ENCODE measurements around the gene PRPF31.
"Not testable (repeated sequence)": the region's sequence is repeated elsewhere in the genome, so short reads cannot be mapped to it uniquely, and the experiment has no call there.

PRPF31 gene

GRCh38 chr19:54162884-54163283, 47.3 kb downstream of the PRPF31 start:
- DNase-seq (ENCODE audit: low spot score), result no peak

DNA sequence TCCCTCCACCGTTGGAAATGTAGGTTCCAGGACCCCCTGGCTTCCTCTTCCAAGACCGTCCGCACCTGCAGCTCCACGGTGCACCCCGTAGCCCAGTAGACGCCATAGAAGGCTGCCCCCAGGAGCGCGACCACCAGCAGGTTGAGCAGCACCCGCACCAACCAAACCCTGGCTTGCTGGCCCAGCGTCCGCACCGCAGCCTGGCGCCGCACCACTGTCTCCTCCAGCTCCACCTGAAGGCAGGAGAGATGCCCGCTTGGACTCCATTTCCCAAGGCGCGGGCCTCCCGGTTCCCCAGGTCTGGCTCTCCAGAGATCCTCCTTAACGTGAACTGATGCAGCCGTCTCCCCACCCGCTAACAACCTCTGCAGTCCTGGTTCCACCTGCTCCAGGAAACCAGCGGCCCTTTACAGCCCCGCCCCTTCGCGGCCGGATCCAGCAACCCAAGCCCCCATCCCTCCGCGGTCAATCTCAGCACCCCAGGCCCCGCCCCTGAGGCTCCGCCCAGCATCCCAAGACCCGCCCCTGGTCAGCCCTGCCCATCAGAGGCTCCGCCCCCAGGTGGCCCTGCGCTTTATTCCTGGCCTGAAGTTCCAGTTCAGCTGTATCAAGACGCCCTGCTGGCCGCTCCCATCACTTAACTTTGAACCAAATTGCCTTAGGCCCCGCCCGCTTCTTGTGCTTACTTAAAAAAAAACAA, 49.0 kb downstream of the PRPF31 start:
- peak; percentile 82 for DNase-seq (ENCODE audit: low spot score)

DNA sequence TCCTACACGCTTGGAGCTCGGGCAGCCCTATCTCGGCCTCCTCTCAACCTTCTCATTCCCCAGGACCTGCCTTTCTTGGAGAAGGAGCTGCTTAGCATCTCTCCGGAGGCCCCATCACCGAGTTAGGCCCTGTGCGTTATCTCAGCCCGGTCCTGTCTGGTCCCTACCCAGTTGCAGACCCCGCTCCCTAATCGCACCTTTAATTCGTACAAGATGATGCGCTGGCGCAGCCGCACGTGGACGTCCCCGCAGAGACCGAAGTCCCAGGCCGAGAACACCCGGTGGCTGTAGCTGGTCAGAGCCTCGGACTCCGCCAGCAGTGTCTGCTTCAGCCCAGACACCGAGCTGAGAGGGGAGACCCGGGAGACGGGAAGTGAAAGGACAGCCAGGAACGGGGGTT, 49.7 kb downstream of the PRPF31 start:
- DNase-seq (ENCODE audit: low spot score), result no peak

- DNase-seq (ENCODE audit: low spot score), result peak; percentile 89
Measured at GRCh38 chr19:54168174-54168917, 52.8 kb downstream of the PRPF31 start.

- DNase-seq (ENCODE audit: low spot score), result no peak
Measured at GRCh38 chr19:54169149-54169740, 53.7 kb downstream of the PRPF31 start.

DNA sequence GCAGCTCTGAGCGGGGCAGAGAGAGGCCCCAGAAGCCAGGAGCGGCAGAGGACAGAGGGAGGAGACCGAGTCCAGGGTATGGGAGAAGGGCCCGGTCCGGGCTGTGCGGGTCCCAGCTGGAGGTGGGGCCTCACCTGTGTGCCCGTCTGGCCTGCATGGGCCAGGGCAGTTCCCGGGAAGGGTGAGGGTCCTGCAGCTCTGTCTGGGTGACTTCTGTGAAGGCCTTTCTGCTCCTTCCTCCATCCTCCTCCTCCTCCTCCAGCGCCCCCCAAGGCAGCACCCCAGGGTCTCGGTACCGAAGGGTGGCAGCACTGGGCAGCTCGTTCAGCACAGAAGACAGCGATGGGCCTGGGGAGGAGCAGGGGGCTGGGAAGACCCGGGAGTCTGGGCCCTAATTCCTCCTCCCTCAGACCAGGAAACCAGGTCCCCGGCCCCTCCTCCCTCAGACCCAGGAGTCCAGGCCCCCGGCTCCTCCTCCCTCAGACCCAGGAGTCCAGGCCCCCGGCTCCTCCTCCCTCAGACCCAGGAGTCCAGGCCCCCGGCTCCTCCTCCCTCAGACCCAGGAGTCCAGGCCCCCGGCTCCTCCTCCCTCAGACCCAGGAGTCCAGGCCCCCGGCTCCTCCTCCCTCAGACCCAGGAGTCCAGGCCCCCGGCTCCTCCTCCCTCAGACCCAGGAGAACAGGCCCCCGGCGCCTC, 56.3 kb downstream of the PRPF31 start:
- not testable (repeated sequence) for DNase-seq (ENCODE audit: low spot score)

- peak; percentile 84 for DNase-seq (ENCODE audit: low spot score)
Measured at GRCh38 chr19:54172471-54173358, 57.2 kb downstream of the PRPF31 start, which contains the start of gene TMC4. Gene TMC4, minus strand, starts transcription at chr19:54173160. Its CDS starts 43 bp downstream, at chr19:54173117.

DNA sequence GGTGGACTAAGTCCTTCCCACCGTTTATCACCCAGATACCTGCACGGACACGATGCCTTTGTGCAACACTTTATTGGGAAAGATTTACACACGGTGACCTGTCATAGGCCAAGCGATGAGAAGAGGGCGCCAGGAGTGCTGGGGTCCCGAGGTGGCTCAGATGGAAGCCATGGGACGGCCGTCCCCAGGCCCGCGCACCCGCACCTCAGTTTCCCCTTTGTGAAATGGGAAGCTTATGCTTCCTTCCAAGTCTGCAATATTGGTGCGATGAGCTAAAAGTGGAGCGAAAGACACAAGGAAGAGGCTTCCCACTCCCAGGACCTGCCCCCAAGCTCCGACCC, 57.8 kb downstream of the PRPF31 start:
- no peak for DNase-seq (ENCODE audit: low spot score)

GRCh38 chr19:54173951-54174834, 58.6 kb downstream of the PRPF31 start:
- DNase-seq (ENCODE audit: low spot score), result no peak

DNA sequence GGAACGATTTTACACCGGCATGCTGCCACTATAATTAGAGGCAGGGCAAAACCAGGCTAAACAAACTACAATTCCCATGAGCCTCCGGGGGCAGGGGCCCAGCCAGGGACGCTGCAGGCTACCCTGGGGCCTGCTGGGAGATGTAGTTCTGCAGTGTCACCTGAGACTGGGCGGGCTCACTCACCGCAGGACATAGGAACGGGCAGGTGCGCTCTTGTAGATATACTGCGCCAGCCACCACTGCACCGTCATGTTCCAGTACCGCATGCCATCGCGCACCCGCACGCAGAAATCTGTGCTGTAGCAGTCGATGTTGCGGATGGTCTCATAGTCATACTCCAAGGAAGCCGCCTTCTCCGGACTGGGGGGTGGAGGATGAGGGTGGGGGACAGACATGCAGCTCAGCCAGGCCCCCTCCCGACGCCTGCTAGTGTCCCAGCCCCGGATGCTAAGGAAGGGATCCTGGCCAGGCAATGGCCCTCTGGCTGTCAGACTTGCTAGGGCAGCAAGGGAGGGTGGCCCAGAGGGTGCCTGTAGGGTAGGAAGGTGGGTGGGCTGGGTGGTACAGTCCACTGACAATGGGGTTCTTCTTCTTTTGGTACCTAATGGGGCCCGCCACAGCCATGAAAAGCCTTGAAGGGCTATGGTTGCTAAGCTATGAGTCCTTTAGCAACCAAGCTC, 63.2 kb downstream of the PRPF31 start:
- peak; percentile 66 for DNase-seq (ENCODE audit: low spot score)

GRCh38 chr19:54179262-54179852, 63.8 kb downstream of the PRPF31 start:
- DNase-seq (ENCODE audit: low spot score), result no peak

- peak; percentile 77 for DNase-seq (ENCODE audit: low spot score)
Measured at GRCh38 chr19:54179921-54180461, 64.4 kb downstream of the PRPF31 start.

- DNase-seq (ENCODE audit: low spot score), result no peak
Measured at GRCh38 chr19:54180691-54181091, 65.1 kb downstream of the PRPF31 start.

Measured in iPS-NIHi11 (cell line).